ENCODE data around the gene INTS14. TPM values are rescaled to one million over a fixed set of nuclear protein-coding genes. Genes with fewer than 3 reads are reported as not detected.
"Not testable (repeated sequence)": the region's sequence is repeated elsewhere in the genome, so short reads cannot be mapped to it uniquely, and the experiment has no call there.

The INTS14 gene
- total RNA-seq, 1 donor from 2014 or later: 28.7 TPM

- no peak for FAIRE-seq
- no peak for TF ChIP-seq CTCF (IDR thresholded peaks at IDR 0.05; ENCODE audit: insufficient read depth, low read length, severe bottlenecking)
- Histone ChIP-seq H3K36me3 (ENCODE audit: control insufficient read depth, insufficient read depth, low read length) (peaks cover 2% of the 10 kb centered on the region), H3K4me3 (ENCODE audit: low read depth, low read length) (no peak overlapping the region), H3K27me3 (ENCODE audit: control insufficient read depth, insufficient read depth, low read length) (no peaks in the 10 kb centered on the region)
- no peak for DNase-seq (ENCODE audit: low read depth)
Observed at GRCh38 chr15:65550681-65551098, 60.2 kb downstream of the INTS14 start.

GRCh38 chr15:65549288-65549687, 61.6 kb downstream of the INTS14 start:
- DNase-seq (ENCODE audit: low read depth); H3K36me3 ChIP-seq (ENCODE audit: control insufficient read depth, insufficient read depth, low read length); FAIRE-seq; H3K4me3 ChIP-seq (ENCODE audit: low read depth, low read length); H3K27me3 ChIP-seq (ENCODE audit: control insufficient read depth, insufficient read depth, low read length): not testable (repeated sequence)

- Histone ChIP-seq H3K4me3 (ENCODE audit: low read depth, low read length) (no peak overlapping the region), H3K36me3 (ENCODE audit: control insufficient read depth, insufficient read depth, low read length) (no peaks in the 10 kb centered on the region), H3K27me3 (ENCODE audit: control insufficient read depth, insufficient read depth, low read length) (no peaks in the 10 kb centered on the region)
- TF ChIP-seq CTCF (IDR thresholded peaks at IDR 0.05; ENCODE audit: insufficient read depth, low read length, severe bottlenecking): no peak
- no peak for DNase-seq (ENCODE audit: low read depth)
- no peak for FAIRE-seq
Observed at GRCh38 chr15:65547841-65548240, 63.1 kb downstream of the INTS14 start.

- H3K4me3 ChIP-seq (ENCODE audit: low read depth, low read length): no peak overlapping the region
- FAIRE-seq: no peak
- H3K27me3 ChIP-seq (ENCODE audit: control insufficient read depth, insufficient read depth, low read length): no peaks in the 10 kb centered on the region
- H3K36me3 ChIP-seq (ENCODE audit: control insufficient read depth, insufficient read depth, low read length): peaks cover 2% of the 10 kb centered on the region
- DNase-seq (ENCODE audit: low read depth): no peak
- no peak for TF ChIP-seq CTCF (IDR thresholded peaks at IDR 0.05; ENCODE audit: insufficient read depth, low read length, severe bottlenecking)
Observed at GRCh38 chr15:65541231-65541820, 69.6 kb downstream of the INTS14 start.

GRCh38 chr15:65540314-65540713, 70.6 kb downstream of the INTS14 start:
- no peak for TF ChIP-seq CTCF (IDR thresholded peaks at IDR 0.05; ENCODE audit: insufficient read depth, low read length, severe bottlenecking)
- Histone ChIP-seq H3K27me3 (ENCODE audit: control insufficient read depth, insufficient read depth, low read length) (no peaks in the 10 kb centered on the region), H3K4me3 (ENCODE audit: low read depth, low read length) (no peak overlapping the region), H3K36me3 (ENCODE audit: control insufficient read depth, insufficient read depth, low read length) (peaks cover 2% of the 10 kb centered on the region)
- FAIRE-seq: no peak
- no peak for DNase-seq (ENCODE audit: low read depth)

- DNase-seq (ENCODE audit: low read depth) (peak; percentile 47), FAIRE-seq (no peak)
- H3K27me3 ChIP-seq (ENCODE audit: control insufficient read depth, insufficient read depth, low read length): no peaks in the 10 kb centered on the region
- no peak for TF ChIP-seq CTCF (IDR thresholded peaks at IDR 0.05; ENCODE audit: insufficient read depth, low read length, severe bottlenecking)
- no peak overlapping the region for H3K4me3 ChIP-seq (ENCODE audit: low read depth, low read length)
- H3K36me3 ChIP-seq (ENCODE audit: control insufficient read depth, insufficient read depth, low read length): peaks cover 2% of the 10 kb centered on the region
Observed at GRCh38 chr15:65535192-65535591, 75.7 kb downstream of the INTS14 start.

All from bronchial epithelial cell (primary cell).